ENCODE results near the gene CDKN2AIP. TPM values are rescaled to one million over a fixed set of nuclear protein-coding genes. Genes with fewer than 3 reads are reported as not detected.

CDKN2AIP gene
- total RNA-seq, 2 experiments from 2014 or later: 26.4 to 26.6 TPM

DNA sequence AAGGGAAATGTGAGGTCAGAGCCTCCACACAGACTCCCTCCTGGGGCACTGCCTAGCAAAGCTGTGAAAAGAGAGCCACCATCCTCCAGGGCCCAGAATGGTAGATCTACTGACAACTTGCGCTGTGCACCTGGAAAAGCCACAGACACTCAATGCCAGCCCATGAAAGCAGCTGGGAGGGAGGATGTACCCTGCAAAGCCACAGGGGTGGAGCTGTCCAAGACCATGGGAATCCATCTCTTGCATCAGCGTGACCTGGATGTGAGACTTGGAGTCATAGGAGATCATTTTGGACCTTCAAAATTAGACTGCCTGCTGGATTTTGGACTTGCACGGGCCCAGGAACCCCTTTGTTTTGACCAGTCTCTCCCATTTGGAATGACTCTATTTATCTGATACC is 22.8 kb downstream of the CDKN2AIP start:
- Mint-ChIP-seq H3K36me3 (ENCODE audit: low read depth) (peaks cover 1% of the 10 kb centered on the region), H3K9me3 (peaks cover 4% of the 10 kb centered on the region), H3K27ac (no peak overlapping the region), H3K27me3 (no peaks in the 10 kb centered on the region), H3K4me3 (no peak overlapping the region), H3K4me1 (ENCODE audit: low read depth) (peaks cover under 1% of the 10 kb centered on the region)
- intact Hi-C loops (cut with micrococcal nuclease): no loop called here
- ChIA-PET CTCF (no interaction called here), POLR2A (no interaction called here)
- DNase-seq: no peak
- no peak for TF ChIP-seq CTCF (IDR thresholded peaks at IDR 0.05)
- no peak for ATAC-seq

DNA sequence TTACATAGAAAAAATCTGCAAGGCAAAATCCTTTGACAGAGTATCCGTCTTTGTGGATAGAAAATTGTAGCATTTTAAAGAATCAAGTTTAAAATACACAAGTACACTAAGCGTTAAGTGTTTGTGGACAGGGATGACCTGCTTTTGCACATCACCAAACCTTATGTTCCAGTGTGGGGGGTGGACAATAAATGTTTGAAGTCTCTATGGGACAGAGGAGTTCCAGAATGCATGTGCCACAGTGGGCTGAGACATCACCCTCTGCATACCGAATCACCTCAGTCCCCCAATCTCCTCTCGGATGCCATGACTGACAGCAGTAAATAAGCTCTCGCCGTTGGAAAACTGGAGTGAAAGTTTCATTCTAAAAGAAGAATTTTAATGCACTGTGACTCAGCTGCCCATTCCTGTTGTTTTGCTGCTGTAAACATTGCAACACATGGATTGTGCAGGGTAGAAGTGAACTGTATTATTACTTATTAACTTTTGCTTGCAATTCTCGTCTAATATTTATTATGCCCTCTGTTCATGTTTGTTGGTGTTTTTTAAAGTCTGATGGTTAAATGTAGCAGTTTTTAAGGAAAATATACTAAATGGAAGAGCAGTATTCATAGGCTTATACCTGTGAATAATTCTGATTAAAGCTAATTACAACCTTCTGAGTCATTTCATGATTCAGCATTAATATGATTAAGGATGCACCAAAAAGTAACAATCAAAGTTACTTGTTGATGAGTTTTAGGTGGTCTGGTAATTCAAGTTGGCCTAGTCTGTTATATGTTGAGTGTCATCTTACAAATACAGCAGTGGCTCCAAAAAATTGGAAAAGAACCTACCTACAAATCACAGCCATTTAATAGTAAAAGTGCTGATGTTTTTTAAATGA is 24.0 kb downstream of the CDKN2AIP start:
- ChIA-PET CTCF (interaction anchor here (0.9 to 1.4 kb wide), 5 partner anchors 13 to 252 kb away, joined by 3 to 6 read pairs (median 3); no protein-coding TSS in a partner anchor), POLR2A (interaction anchor here (0.9 kb wide), 1 partner anchor 37 kb away, joined by 3 read pairs; no protein-coding TSS in a partner anchor)
- no peak for DNase-seq
- H3K27me3 Mint-ChIP-seq: no peaks in the 10 kb centered on the region
- peaks cover 1% of the 10 kb centered on the region for H3K36me3 Mint-ChIP-seq (ENCODE audit: low read depth)
- H3K27ac Mint-ChIP-seq: no peak overlapping the region
- intact Hi-C loops (cut with micrococcal nuclease): no loop called here
- peaks cover 4% of the 10 kb centered on the region for H3K4me1 Mint-ChIP-seq (ENCODE audit: low read depth)
- no peak for ATAC-seq
- no peak overlapping the region for H3K4me3 Mint-ChIP-seq
- no peak for TF ChIP-seq CTCF (IDR thresholded peaks at IDR 0.05)
- H3K9me3 Mint-ChIP-seq: peaks cover 4% of the 10 kb centered on the region

GRCh38 chr4:183469285-183469684 is 24.8 kb downstream of the CDKN2AIP start:
- H3K27ac Mint-ChIP-seq: no peak overlapping the region
- H3K4me1 Mint-ChIP-seq (ENCODE audit: low read depth): peaks cover 4% of the 10 kb centered on the region
- no peak overlapping the region for H3K4me3 Mint-ChIP-seq
- POLR2A ChIA-PET: interaction anchor here (0.9 to 1.2 kb wide), 2 partner anchors 23 to 36 kb away, joined by 3 read pairs; no protein-coding TSS in a partner anchor
- TF ChIP-seq CTCF (IDR thresholded peaks at IDR 0.05): no peak
- peaks cover 1% of the 10 kb centered on the region for H3K36me3 Mint-ChIP-seq (ENCODE audit: low read depth)
- CTCF ChIA-PET: interaction anchor here (0.9 to 1.4 kb wide), 6 partner anchors 14 to 251 kb away, joined by 3 to 6 read pairs (median 3); no protein-coding TSS in a partner anchor
- H3K9me3 Mint-ChIP-seq: no peaks in the 10 kb centered on the region
- ATAC-seq (no peak), DNase-seq (no peak)
- H3K27me3 Mint-ChIP-seq: no peaks in the 10 kb centered on the region
- intact Hi-C loops (cut with micrococcal nuclease): no loop called here

- TF ChIP-seq CTCF (IDR thresholded peaks at IDR 0.05): no peak
- Mint-ChIP-seq H3K4me1 (ENCODE audit: low read depth) (peaks cover 4% of the 10 kb centered on the region), H3K27me3 (no peaks in the 10 kb centered on the region), H3K36me3 (ENCODE audit: low read depth) (no peaks in the 10 kb centered on the region), H3K4me3 (no peak overlapping the region), H3K27ac (no peak overlapping the region), H3K9me3 (no peaks in the 10 kb centered on the region)
- no peak for DNase-seq
- ChIA-PET POLR2A (interaction anchor here (0.9 to 1.2 kb wide), 2 partner anchors 23 to 36 kb away, joined by 3 read pairs; no protein-coding TSS in a partner anchor), CTCF (interaction anchor here (0.9 to 1.4 kb wide), 4 partner anchors 14 to 133 kb away, joined by 3 to 5 read pairs (median 3); no protein-coding TSS in a partner anchor)
- intact Hi-C loops (cut with micrococcal nuclease): loop anchor here (10.0 kb wide), 1 partner anchor 255 kb away; no protein-coding TSS in a partner anchor
- ATAC-seq: no peak
Observed at GRCh38 chr4:183469936-183470335, 25.5 kb downstream of the CDKN2AIP start.

GRCh38 chr4:183470821-183471220 is 26.4 kb downstream of the CDKN2AIP start:
- Mint-ChIP-seq H3K27me3 (no peaks in the 10 kb centered on the region), H3K27ac (no peak overlapping the region), H3K4me1 (ENCODE audit: low read depth) (peaks cover 4% of the 10 kb centered on the region), H3K9me3 (no peaks in the 10 kb centered on the region), H3K36me3 (ENCODE audit: low read depth) (no peaks in the 10 kb centered on the region), H3K4me3 (no peak overlapping the region)
- no peak for TF ChIP-seq CTCF (IDR thresholded peaks at IDR 0.05)
- POLR2A ChIA-PET: no interaction called here
- intact Hi-C loops (cut with micrococcal nuclease): loop anchor here (10.0 kb wide), 1 partner anchor 254 kb away; no protein-coding TSS in a partner anchor
- no peak for ATAC-seq
- no peak for DNase-seq
- CTCF ChIA-PET: interaction anchor here (0.9 to 2.1 kb wide), 2 partner anchors 11 to 247 kb away, joined by 3 to 6 read pairs; no protein-coding TSS in a partner anchor
